Loucy (cell line): ENCODE measurements around the gene ADAMTSL2.

ENCODE experiments used
- H2AFZ ChIP-seq: fragments of 200-600 bp; sonication (generic); 2 replicates; pipeline ENCODE4 v1.6.0; 2016; ENCODE audit warnings: antibody characterized with exemption, mild to moderate bottlenecking, low read length, moderate library complexity
- H3F3A ChIP-seq: fragments of 200-600 bp; 2 replicates; pipeline ENCODE4 v1.6.0; 2016; ENCODE audit warnings: antibody characterized with exemption, low read depth, mild to moderate bottlenecking
- H3K27me3 ChIP-seq: fragments of 200-600 bp; sonication (generic); 2 replicates; pipeline ENCODE4 v1.6.1; 2014; ENCODE audit warnings: low read length, mild to moderate bottlenecking; ENCODE audit not compliant: insufficient read depth, poor library complexity, severe bottlenecking
- H3K36me3 ChIP-seq: fragments of 200-600 bp; sonication (generic); 2 replicates; pipeline ENCODE4 v1.6.1; 2016; ENCODE audit warnings: low read length; ENCODE audit not compliant: insufficient read depth
- H3K4me1 ChIP-seq: fragments of 200-600 bp; sonication (generic); 2 replicates; pipeline ENCODE4 v1.5.1; 2014; ENCODE audit warnings: low read length, mild to moderate bottlenecking; ENCODE audit not compliant: insufficient read depth, poor library complexity, severe bottlenecking
- H3K4me2 ChIP-seq: fragments of 200-600 bp; sonication (generic); 2 replicates; pipeline ENCODE4 v1.6.0; 2014; ENCODE audit warnings: antibody characterized with exemption, low read length, low read depth, mild to moderate bottlenecking; ENCODE audit not compliant: poor library complexity, severe bottlenecking
- H3K4me3 ChIP-seq: fragments of 200-600 bp; sonication (generic); 2 replicates; pipeline ENCODE4 v1.5.1; 2014; ENCODE audit warnings: low read length, mild to moderate bottlenecking, mixed read lengths; ENCODE audit not compliant: poor library complexity, severe bottlenecking
- H3K79me2 ChIP-seq: fragments of 200-600 bp; sonication (generic); 2 replicates; pipeline ENCODE4 v1.6.1; 2014; ENCODE audit warnings: low read length; ENCODE audit not compliant: insufficient read depth
- H3K9ac ChIP-seq: fragments of 200-600 bp; sonication (generic); 2 replicates; pipeline ENCODE4 v1.6.0; 2014; ENCODE audit warnings: mild to moderate bottlenecking, low read depth, low read length, moderate library complexity; ENCODE audit not compliant: poor library complexity, severe bottlenecking
- H3K9me2 ChIP-seq: fragments of 200-600 bp; sonication (generic); replicated peaks from 2 replicates; pipeline ENCODE4 v1.6.1; 2016; ENCODE audit warnings: low read depth, low read length, mixed read lengths
- H3K9me3 ChIP-seq: fragments of 200-600 bp; sonication (generic); 2 replicates; pipeline ENCODE4 v1.6.1; 2014; ENCODE audit warnings: mild to moderate bottlenecking, antibody characterized with exemption, low read length, low read depth; ENCODE audit not compliant: insufficient read depth
- H4K20me1 ChIP-seq: fragments of 200-600 bp; sonication (generic); 2 replicates; pipeline ENCODE4 v1.6.0; 2014; ENCODE audit warnings: antibody characterized with exemption, low read length, mild to moderate bottlenecking; ENCODE audit not compliant: insufficient read depth, poor library complexity, severe bottlenecking
- EZH2phosphoT487 ChIP-seq: fragments of 200-600 bp; IDR thresholded peaks from 2 replicates; pipeline ENCODE4 v1.6.1; 2018; ENCODE audit warnings: antibody characterized with exemption, mild to moderate bottlenecking, moderate library complexity, borderline replicate concordance
- TF ChIP-seq, protein P1 (sequence below): fragments of 200-600 bp; sonication (generic); conservative IDR thresholded peaks from 2 replicates; pipeline ENCODE4 v1.5.1; 2014; ENCODE audit warnings: mild to moderate bottlenecking, antibody characterized with exemption, low read length

ADAMTSL2 gene

GRCh38 chr9:133505901-133506652, 28.4 kb upstream of the ADAMTSL2 start:
- H3K27me3 ChIP-seq = no peaks in the 10 kb centered on the region
- no peaks in the 10 kb centered on the region for H4K20me1 ChIP-seq
- 0 out of 2 replicates have a peak, but pooled peaks cover 5% of the 10 kb centered on the region for H3F3A ChIP-seq
- no peaks in the 10 kb centered on the region for H3K79me2 ChIP-seq
- H3K36me3 ChIP-seq = no peaks in the 10 kb centered on the region
- TF ChIP-seq EZH2phosphoT487 = no peak
- TF ChIP-seq, protein P1, sequence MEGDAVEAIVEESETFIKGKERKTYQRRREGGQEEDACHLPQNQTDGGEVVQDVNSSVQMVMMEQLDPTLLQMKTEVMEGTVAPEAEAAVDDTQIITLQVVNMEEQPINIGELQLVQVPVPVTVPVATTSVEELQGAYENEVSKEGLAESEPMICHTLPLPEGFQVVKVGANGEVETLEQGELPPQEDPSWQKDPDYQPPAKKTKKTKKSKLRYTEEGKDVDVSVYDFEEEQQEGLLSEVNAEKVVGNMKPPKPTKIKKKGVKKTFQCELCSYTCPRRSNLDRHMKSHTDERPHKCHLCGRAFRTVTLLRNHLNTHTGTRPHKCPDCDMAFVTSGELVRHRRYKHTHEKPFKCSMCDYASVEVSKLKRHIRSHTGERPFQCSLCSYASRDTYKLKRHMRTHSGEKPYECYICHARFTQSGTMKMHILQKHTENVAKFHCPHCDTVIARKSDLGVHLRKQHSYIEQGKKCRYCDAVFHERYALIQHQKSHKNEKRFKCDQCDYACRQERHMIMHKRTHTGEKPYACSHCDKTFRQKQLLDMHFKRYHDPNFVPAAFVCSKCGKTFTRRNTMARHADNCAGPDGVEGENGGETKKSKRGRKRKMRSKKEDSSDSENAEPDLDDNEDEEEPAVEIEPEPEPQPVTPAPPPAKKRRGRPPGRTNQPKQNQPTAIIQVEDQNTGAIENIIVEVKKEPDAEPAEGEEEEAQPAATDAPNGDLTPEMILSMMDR = no peak
- no peak overlapping the region for H3K9ac ChIP-seq
- no peaks in the 10 kb centered on the region for H3K9me2 ChIP-seq
- H2AFZ ChIP-seq = no peak overlapping the region
- H3K9me3 ChIP-seq = peaks cover 13% of the 10 kb centered on the region; the same call in 1 of the 2 replicates
- H3K4me2 ChIP-seq = no peak overlapping the region
- H3K4me3 ChIP-seq = no peak overlapping the region
- H3K4me1 ChIP-seq = peaks cover 28% of the 10 kb centered on the region

GRCh38 chr9:133506653-133507038, 27.9 kb upstream of the ADAMTSL2 start:
- H3K79me2 ChIP-seq = no peaks in the 10 kb centered on the region
- H2AFZ ChIP-seq = no peak overlapping the region
- no peaks in the 10 kb centered on the region for H3K27me3 ChIP-seq
- 0 out of 2 replicates have a peak, but pooled peaks cover 5% of the 10 kb centered on the region for H3F3A ChIP-seq
- peaks cover 28% of the 10 kb centered on the region for H3K4me1 ChIP-seq
- H3K9ac ChIP-seq = no peak overlapping the region
- H3K9me2 ChIP-seq = no peaks in the 10 kb centered on the region
- no peak overlapping the region for H3K4me3 ChIP-seq
- H3K4me2 ChIP-seq = no peak overlapping the region
- H3K9me3 ChIP-seq = peaks cover 12% of the 10 kb centered on the region; the same call in 1 of the 2 replicates
- no peak for TF ChIP-seq EZH2phosphoT487
- TF ChIP-seq, protein P1 = no peak
- H3K36me3 ChIP-seq = no peaks in the 10 kb centered on the region
- H4K20me1 ChIP-seq = no peaks in the 10 kb centered on the region

- H3K79me2 ChIP-seq = no peaks in the 10 kb centered on the region
- H3K9me3 ChIP-seq = peaks cover 5% of the 10 kb centered on the region; the same call in 1 of the 2 replicates
- no peak overlapping the region for H3K4me3 ChIP-seq
- no peaks in the 10 kb centered on the region for H4K20me1 ChIP-seq
- peaks cover 28% of the 10 kb centered on the region for H3K4me1 ChIP-seq
- H3K27me3 ChIP-seq = no peaks in the 10 kb centered on the region
- no peak overlapping the region for H3K4me2 ChIP-seq
- H2AFZ ChIP-seq = no peak overlapping the region
- H3K9ac ChIP-seq = no peak overlapping the region
- TF ChIP-seq EZH2phosphoT487 = no peak
- TF ChIP-seq, protein P1 = no peak
- H3K36me3 ChIP-seq = no peaks in the 10 kb centered on the region
- 0 out of 2 replicates have a peak, but pooled peaks cover 5% of the 10 kb centered on the region for H3F3A ChIP-seq
- H3K9me2 ChIP-seq = no peaks in the 10 kb centered on the region
Observed at GRCh38 chr9:133507246-133507965, 27.1 kb upstream of the ADAMTSL2 start.
